IMR-90 (cell line): ENCODE results near the gene AOC2. TPM values are rescaled to one million over a fixed set of nuclear protein-coding genes. Genes with fewer than 3 reads are reported as not detected.
A peak's percentile ranks its signal among the peaks of the same experiment; 100 is the strongest.

ENCODE experiments used
- ATAC-seq: fragments of 200-7000 bp; cut with Tn5 transposase; 2 replicates; pipeline ENCODE4 v1.9.1; 2020; ENCODE audit warnings: low read depth, mild to moderate bottlenecking, moderate library complexity
- BruUV-seq: library from RNA; stranded (reverse); fragments of 400-500 nt; replicated peaks from 2 replicates; lab custom pipeline; 2021; lab: Mats Ljungman, UMichigan
- CTCF ChIA-PET: fragments of 300-600 bp; formaldehyde crosslinking; extraction: SDS; loops from one replicate; lab custom pipeline; 2021; ENCODE audit warnings: antibody characterized with exemption; lab: Yijun Ruan, JAX
- POLR2A ChIA-PET: fragments of 300-600 bp; sonication (Branson Sonifier 250); formaldehyde crosslinking; loops from one replicate; lab custom pipeline; 2022; ENCODE audit warnings: antibody characterized with exemption; ENCODE audit not compliant: unreplicated experiment; lab: Charles Lee
- DNase-seq: peaks from one replicate; pipeline ENCODE4 v3.0.0; 2013
- H2AFZ ChIP-seq: replicated peaks from 2 replicates; pipeline ENCODE3; 2013; ENCODE audit warnings: low read length, mild to moderate bottlenecking; ENCODE audit not compliant: poor library complexity
- H2AK5ac ChIP-seq: 2 replicates; pipeline ENCODE4 v1.6.1; 2013; ENCODE audit warnings: low read depth, low read length, inconsistent platforms
- H2AK9ac ChIP-seq: replicated peaks from 2 replicates; pipeline ENCODE3; 2013; ENCODE audit warnings: mild to moderate bottlenecking, low read depth, low read length, moderate library complexity; ENCODE audit not compliant: poor library complexity
- H2BK120ac ChIP-seq: 2 replicates; pipeline ENCODE4 v1.6.1; 2013; ENCODE audit warnings: low read depth, low read length, inconsistent platforms
- H2BK15ac ChIP-seq: 3 replicates; pipeline ENCODE4 v1.6.1; 2013; ENCODE audit warnings: low read depth, low read length, inconsistent platforms
- H2BK20ac ChIP-seq: 2 replicates; pipeline ENCODE4 v1.6.1; 2013; ENCODE audit warnings: low read depth, mild to moderate bottlenecking, inconsistent platforms, low read length, moderate library complexity
- H2BK5ac ChIP-seq: 2 replicates; pipeline ENCODE4 v1.6.1; 2013; ENCODE audit warnings: mild to moderate bottlenecking, low read depth, low read length, inconsistent platforms; ENCODE audit not compliant: poor library complexity, severe bottlenecking
- H3K14ac ChIP-seq: replicated peaks from 2 replicates; pipeline ENCODE4 v1.6.1; 2013; ENCODE audit warnings: low read depth, low read length, inconsistent platforms
- H3K18ac ChIP-seq: 2 replicates; pipeline ENCODE4 v1.6.1; 2013; ENCODE audit warnings: low read depth, low read length, control low read depth
- H3K23ac ChIP-seq: 2 replicates; pipeline ENCODE4 v1.6.1; 2013; ENCODE audit warnings: low read depth, low read length, inconsistent platforms
- H3K27ac ChIP-seq: 2 replicates; pipeline ENCODE4 v1.5.1; 2013; ENCODE audit warnings: mild to moderate bottlenecking, control low read depth, low read length; ENCODE audit not compliant: insufficient read depth
- H3K27me3 ChIP-seq: 2 replicates; pipeline ENCODE4 v1.6.1; 2013; ENCODE audit warnings: low read length; ENCODE audit not compliant: control insufficient read depth, insufficient read depth
- H3K36me3 ChIP-seq: 2 replicates; pipeline ENCODE4 v1.6.1; 2013; ENCODE audit warnings: low read length, mixed read lengths; ENCODE audit not compliant: control insufficient read depth, insufficient read depth
- H3K4ac ChIP-seq: 2 replicates; pipeline ENCODE4 v1.6.1; 2013; ENCODE audit warnings: low read depth, low read length, inconsistent platforms
- H3K4me1 ChIP-seq: 2 replicates; pipeline ENCODE4 v1.6.1; 2013; ENCODE audit warnings: low read length, mixed read lengths; ENCODE audit not compliant: control insufficient read depth, insufficient read depth
- H3K4me2 ChIP-seq: 2 replicates; pipeline ENCODE4 v1.6.1; 2013; ENCODE audit warnings: low read depth, mild to moderate bottlenecking, control low read depth, low read length, moderate library complexity
- H3K4me3 ChIP-seq: 2 replicates; pipeline ENCODE4 v1.5.1; 2013; ENCODE audit warnings: low read depth, mild to moderate bottlenecking, control low read depth, low read length, moderate library complexity; ENCODE audit not compliant: insufficient read depth
- H3K56ac ChIP-seq: 2 replicates; pipeline ENCODE4 v1.6.1; 2013; ENCODE audit warnings: low read length, inconsistent platforms; ENCODE audit not compliant: insufficient read depth; ENCODE audit errors: extremely low read depth
- H3K79me1 ChIP-seq, 2 experiments: 2 replicates each; pipeline ENCODE4 v1.6.1; 2013; ENCODE audit warnings: low read length in 2 of 2, inconsistent platforms in 1 of 2, low read depth in 1 of 2
- H3K9ac ChIP-seq: 2 replicates; pipeline ENCODE4 v1.6.1; 2013; ENCODE audit warnings: low read depth, low read length, control low read depth
- H3K9me1 ChIP-seq: 2 replicates; pipeline ENCODE4 v1.6.1; 2013; ENCODE audit warnings: low read length, inconsistent platforms; ENCODE audit not compliant: insufficient read depth
- H3K9me3 ChIP-seq: 2 replicates; pipeline ENCODE4 v1.6.1; 2013; ENCODE audit warnings: low read length; ENCODE audit not compliant: control insufficient read depth, insufficient read depth
- H4K20me1 ChIP-seq: 2 replicates; pipeline ENCODE4 v1.6.1; 2013; ENCODE audit warnings: low read length, inconsistent platforms; ENCODE audit not compliant: insufficient read depth
- H4K5ac ChIP-seq: 2 replicates; pipeline ENCODE4 v1.6.1; 2013; ENCODE audit warnings: mild to moderate bottlenecking, low read depth, low read length, control low read depth
- H4K8ac ChIP-seq, 2 experiments: 2 replicates each; pipeline ENCODE4 v1.6.1; 2013; ENCODE audit warnings: low read depth in 2 of 2, low read length in 2 of 2, control low read depth in 1 of 2, inconsistent platforms in 1 of 2
- H4K91ac ChIP-seq: 2 replicates; pipeline ENCODE4 v1.6.1; 2013; ENCODE audit warnings: low read depth, low read length, inconsistent platforms; ENCODE audit not compliant: insufficient read depth
- BHLHE40 ChIP-seq: fragments of 150-350 bp; IDR thresholded peaks from 2 replicates; pipeline ENCODE4 v1.6.1; 2016; ENCODE audit warnings: mild to moderate bottlenecking, low read depth, low read length
- CHD1 ChIP-seq: IDR thresholded peaks from 2 replicates; pipeline ENCODE4 v1.6.1; 2012; ENCODE audit warnings: low read depth, low read length, improper control_type of control experiment
- ELK1 ChIP-seq: fragments of 150-350 bp; IDR thresholded peaks from 2 replicates; pipeline ENCODE4 v1.6.1; 2016; ENCODE audit warnings: low read depth, mild to moderate bottlenecking, low read length, moderate library complexity, borderline replicate concordance
- FOS ChIP-seq: fragments of 150-350 bp; IDR thresholded peaks from 2 replicates; pipeline ENCODE4 v1.6.1; 2016; ENCODE audit warnings: low read depth, low read length
- RFX5 ChIP-seq: IDR thresholded peaks from 2 replicates; pipeline ENCODE4 v1.8.0; 2012; ENCODE audit warnings: low read depth, mild to moderate bottlenecking, low read length, moderate library complexity
- SMC3 ChIP-seq: fragments of 150-350 bp; IDR thresholded peaks from 2 replicates; pipeline ENCODE4 v1.6.1; 2016; ENCODE audit warnings: low read depth, mild to moderate bottlenecking, antibody characterized with exemption, low read length, moderate library complexity
- WGBS, 2 experiments: methylation state at CpG; one replicate each; pipeline versions ENCODE4 v1.1.5 to v1.1.7; 2013; ENCODE audit warnings: missing lambda C conversion rate in 2 of 2; ENCODE audit not compliant: insufficient read length in 1 of 2; ENCODE audit errors: extremely low coverage in 2 of 2; 5-methylcytosine and 5-hydroxymethylcytosine counted together
- dilution Hi-C: fragments of 300-500 bp; cut with HindIII; formaldehyde crosslinking; loops from one replicate; pipeline ENCODE4 v1.14.3; 2018; ENCODE audit warnings: low sequenced_read_pairs; ENCODE audit not compliant: unreplicated experiment
- in situ Hi-C: fragments of 300-500 bp; cut with MboI; formaldehyde crosslinking; loops from 3 replicates; pipeline ENCODE4 v1.14.3; 2019; ENCODE audit warnings: low sequenced_read_pairs, inconsistent platforms, mixed read lengths
- intact Hi-C: fragments of 100-400 bp; cut with micrococcal nuclease; formaldehyde crosslinking; loops from 2 replicates; pipeline ENCODE4 v1.10.0; 2022
- polyA plus RNA-seq, 3 experiments: library from polyadenylated mRNA; depleted of rRNA; stranded (reverse); fragments of >200 nt; gene quantifications; 2 replicates each; pipeline ENCODE4 v1.2.3, GENCODE V29; 2012; ENCODE audit warnings: low replicate concordance in 1 of 3
- total RNA-seq: library from RNA; depleted of rRNA; stranded (reverse); fragments of >200 nt; gene quantifications from 2 replicates; pipeline ENCODE4 v1.2.3, GENCODE V29; 2012

Gene AOC2
- total and polyA plus RNA-seq, 2 of the 4 experiments (the other 2 are of a cell fraction): 0.36 to 0.41 TPM

GRCh38 chr17:42895185-42895555 lies 50.8 kb downstream of the AOC2 start:
- CTCF ChIA-PET: no interaction called here
- POLR2A ChIA-PET: no interaction called here
- intact Hi-C loops: no loop called here

More at GRCh38 chr17:42895185-42895555, 50.8 kb downstream of the AOC2 start:
- Histone ChIP-seq H3K23ac (no peak overlapping the region), H2AFZ (no peak overlapping the region), H3K18ac (no peak overlapping the region), H3K9ac (no peak overlapping the region), H3K4me2 (no peak overlapping the region), H2AK9ac (no peak overlapping the region), H3K9me3 (no peaks in the 10 kb centered on the region), H3K56ac (no peak overlapping the region), H3K4ac (no peak overlapping the region), H3K4me1 (peaks cover 6% of the 10 kb centered on the region; the same call in 1 of the 2 replicates), H4K20me1 (no peaks in the 10 kb centered on the region), H3K9me1 (peaks cover 7% of the 10 kb centered on the region; the same call in 1 of the 2 replicates), H2BK5ac (no peak overlapping the region), H3K4me3 (no peak overlapping the region), H2BK15ac (no peak overlapping the region), H3K36me3 (no peaks in the 10 kb centered on the region), H2BK120ac (no peak overlapping the region; the same call in 1 of the 2 replicates), H2BK20ac (no peak overlapping the region), H3K14ac (no peak overlapping the region), H4K8ac (no peak overlapping the region), H3K27me3 (peaks cover 12% of the 10 kb centered on the region), H4K5ac (no peak overlapping the region), H3K79me1 (no peaks in the 10 kb centered on the region), H2AK5ac (no peak overlapping the region), H4K91ac (no peak overlapping the region), H3K27ac (no peak overlapping the region)
- dilution Hi-C loops (no loop called here), in situ Hi-C loops (loop anchor here (25.0 kb wide), 1 partner anchor 417 kb away; no protein-coding TSS in a partner anchor)
- no CpG with 5 or more reads among the region's 2 CpGs for WGBS, 2 experiments
- no TSS peak for BruUV-seq
- TF ChIP-seq FOS: peak; percentile 64
- TF ChIP-seq ELK1: no peak
- TF ChIP-seq BHLHE40: 0 out of 2 replicates have a peak, but pooled peaks have one; percentile 6
- TF ChIP-seq SMC3: no peak
- TF ChIP-seq CHD1: no peak
- no peak for TF ChIP-seq RFX5
- peak; percentile 66 for ATAC-seq
- peak; percentile 90 for DNase-seq
